ENCODE data around the gene CCDC185. TPM values are rescaled to one million over a fixed set of nuclear protein-coding genes. Genes with fewer than 3 reads are reported as not detected.

The CCDC185 gene
- total RNA-seq, 2 donors from 2014 or later, result not detected

GRCh38 chr1:223423641-223424233 lies 30.5 kb downstream of the CCDC185 start:
- DNase-seq (ENCODE audit: low spot score), result no peak
- intact Hi-C loops (cut with DNase I), result loop anchor here in 1 of 2 donors (10.0 kb wide), 1 partner anchor 289 kb away; no protein-coding TSS in a partner anchor

GRCh38 chr1:223425550-223425949 lies 32.3 kb downstream of the CCDC185 start:
- DNase-seq (ENCODE audit: low spot score), result no peak
- intact Hi-C loops (cut with DNase I), result loop anchor here in 1 of 2 donors (10.0 kb wide), 1 partner anchor 291 kb away; no protein-coding TSS in a partner anchor

GRCh38 chr1:223426936-223427335 lies 33.7 kb downstream of the CCDC185 start:
- DNase-seq (ENCODE audit: low spot score), result no peak
- intact Hi-C loops (cut with DNase I), result loop anchor here in 1 of 2 donors (10.0 kb wide), 1 partner anchor 292 kb away; no protein-coding TSS in a partner anchor

GRCh38 chr1:223429313-223429731 lies 36.1 kb downstream of the CCDC185 start:
- peak; percentile 80 for DNase-seq (ENCODE audit: low spot score)
- intact Hi-C loops (cut with DNase I), result loop anchor here in 1 of 2 donors (10.0 kb wide), 1 partner anchor 295 kb away; no protein-coding TSS in a partner anchor

- DNase-seq (ENCODE audit: low spot score), result no peak
- intact Hi-C loops (cut with DNase I), result loop anchor here in 1 of 2 donors (10.0 kb wide), 1 partner anchor 295 kb away; no protein-coding TSS in a partner anchor
Observed at GRCh38 chr1:223429821-223430220, 36.6 kb downstream of the CCDC185 start.

GRCh38 chr1:223430236-223430635 lies 37.0 kb downstream of the CCDC185 start:
- intact Hi-C loops (cut with DNase I), result no loop called here
- DNase-seq (ENCODE audit: low spot score), result no peak

GRCh38 chr1:223437151-223437550 lies 43.9 kb downstream of the CCDC185 start:
- no peak for DNase-seq (ENCODE audit: low spot score)
- intact Hi-C loops (cut with DNase I), result no loop called here

GRCh38 chr1:223443397-223443796 lies 50.2 kb downstream of the CCDC185 start:
- DNase-seq (ENCODE audit: low spot score), result no peak
- intact Hi-C loops (cut with DNase I), result loop anchor here in 1 of 2 donors (5.0 kb wide), 1 partner anchor 1656 kb away; no protein-coding TSS in a partner anchor

- DNase-seq (ENCODE audit: low spot score), result no peak
- intact Hi-C loops (cut with DNase I), result loop anchor here in 1 of 2 donors (5.0 kb wide), 1 partner anchor 1657 kb away; no protein-coding TSS in a partner anchor
Observed at GRCh38 chr1:223444411-223444810, 51.2 kb downstream of the CCDC185 start.

Other genes starting within 250 kb of the CCDC185 start
- gene SUSD4, start 29.2 kb upstream of the CCDC185 start, total RNA-seq, result under 1 TPM; 0.56 to 1.00 TPM